Suprapubic skin (tissue), 4 donors: ENCODE measurements around the gene FADD.
"Not testable (repeated sequence)": the region's sequence is repeated elsewhere in the genome, so short reads cannot be mapped to it uniquely, and the experiment has no call there.

ENCODE experiments used
- CTCF ChIP-seq, 2 donors: fragments of 200-600 bp in 1 of 2; fragments of 450-650 bp in 1 of 2; sonication (generic) in 1 of 2; IDR thresholded peaks; one replicate each; pipeline ENCODE4 v1.5.1; 2016 to 2019; ENCODE audit warnings: antibody characterized with exemption in 2 of 2, mild to moderate bottlenecking in 1 of 2, moderate library complexity in 1 of 2
- EP300 ChIP-seq: sonication (generic); formaldehyde crosslinking; IDR thresholded peaks from one replicate; pipeline ENCODE4 v1.6.1; 2017; ENCODE audit warnings: antibody characterized with exemption
- POLR2A ChIP-seq, 2 donors: fragments of 450-650 bp; IDR thresholded peaks; one replicate each; pipeline ENCODE4 v1.6.1; 2017; ENCODE audit warnings: antibody characterized with exemption in 2 of 2, mild to moderate bottlenecking in 2 of 2, moderate library complexity in 2 of 2
- POLR2AphosphoS5 ChIP-seq, 3 donors: sonication (generic); formaldehyde crosslinking; IDR thresholded peaks; one replicate each; pipeline ENCODE4 v1.6.1; 2017; ENCODE audit warnings: antibody characterized with exemption in 3 of 3

DNA sequence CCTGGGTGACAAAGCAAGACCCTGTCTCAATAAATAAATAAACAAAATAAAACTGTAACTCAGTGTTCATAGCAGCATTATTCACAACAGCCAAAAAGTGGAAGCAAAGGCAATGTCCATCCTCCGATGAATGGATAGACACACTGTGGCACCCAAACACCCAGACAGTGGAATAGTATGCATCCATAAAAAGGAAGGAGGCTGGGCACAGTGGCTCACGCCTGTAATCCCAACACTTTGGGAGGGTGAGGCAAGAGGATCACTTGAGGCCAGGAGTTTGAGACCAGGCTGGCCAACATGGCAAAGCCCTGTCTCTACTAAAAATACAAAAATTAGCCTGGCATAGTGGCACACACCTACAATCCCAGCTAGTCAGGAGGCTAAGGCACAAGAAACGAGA lies 2.0 kb upstream of the FADD start:
- not testable (repeated sequence) for TF ChIP-seq POLR2A (IDR thresholded peaks at IDR 0.05); EP300; CTCF (IDR thresholded peaks at IDR 0.05); POLR2AphosphoS5 (IDR thresholded peaks at IDR 0.05)
